H1 (cell line): ENCODE data around the gene FCRL5. TPM values are rescaled to one million over a fixed set of nuclear protein-coding genes. Genes with fewer than 3 reads are reported as not detected.

ENCODE experiments used
- ASH2L ChIP-seq: fragments of 200-600, 300-600 bp; sonication (generic); IDR thresholded peaks from one replicate; pipeline ENCODE4 v1.7.1; 2017; ENCODE audit warnings: low read length
- BCL11A ChIP-seq, 2 experiments: IDR thresholded peaks; one replicate each; pipeline ENCODE4 v1.6.1; 2011; ENCODE audit warnings: low read depth in 2 of 2, low read length in 2 of 2, mild to moderate bottlenecking in 2 of 2
- CHD1 ChIP-seq: IDR thresholded peaks from 2 replicates; pipeline ENCODE4 v1.6.1; 2012; ENCODE audit warnings: low read depth, low read length, improper control_type of control experiment
- CTCF ChIP-seq, 3 experiments: IDR thresholded peaks; 1 replicate in 2 of 3; 2 replicates in 1 of 3; pipeline versions ENCODE4 v1.5.1 to v1.6.1; 2011; ENCODE audit warnings: low read length in 3 of 3, mild to moderate bottlenecking in 3 of 3, inconsistent platforms in 2 of 3, low read depth in 1 of 3, moderate library complexity in 1 of 3; ENCODE audit not compliant: insufficient read depth in 1 of 3; ENCODE audit errors: control extremely low read depth in 1 of 3
- EGR1 ChIP-seq: IDR thresholded peaks from 2 replicates; pipeline ENCODE4 v1.6.1; 2011; ENCODE audit warnings: low read depth, low read length, borderline replicate concordance
- FOSL1 ChIP-seq: IDR thresholded peaks from 2 replicates; pipeline ENCODE4 v1.6.1; 2011; ENCODE audit warnings: mild to moderate bottlenecking, low read depth, low read length, moderate library complexity; ENCODE audit not compliant: insufficient read depth
- JUND ChIP-seq: IDR thresholded peaks from 2 replicates; pipeline ENCODE4 v1.6.1; 2011; ENCODE audit warnings: mild to moderate bottlenecking, improper control_type of control experiment, low read length
- POLR2AphosphoS5 ChIP-seq: IDR thresholded peaks from 2 replicates; pipeline ENCODE4 v1.6.1; 2011; ENCODE audit warnings: low read depth, low read length
- SP1 ChIP-seq: IDR thresholded peaks from 2 replicates; pipeline ENCODE4 v1.6.1; 2011; ENCODE audit warnings: low read depth, low read length
- polyA plus RNA-seq, 7 experiments: library from polyadenylated mRNA; depleted of rRNA in 3 of 7; stranded (reverse) in 5 of 7; unstranded in 2 of 7; fragments of >200 nt in 5 of 7; fragments of 200-250 nt in 2 of 7; gene quantifications; 1 replicate in 5 of 7; 2 replicates in 1 of 7; 4 replicates in 1 of 7; pipeline versions ENCODE4 v1.2.1 to v1.2.3, GENCODE V29; 2011 to 2013; ENCODE audit warnings: missing spikeins in 2 of 7, mixed read lengths in 2 of 7
- total RNA-seq: library from RNA; stranded (reverse); fragmentation: NEBNext Ultra II Directional; extraction: Animal tissue kit (Norgen Biotek cat#: 25700); gene quantifications from 2 replicates; pipeline ENCODE4 v1.2.1, GENCODE V29; 2021

Gene FCRL5
- total and polyA plus RNA-seq, 2 of the 8 experiments (the other 6 are each of a cell fraction or from before 2014, with no cell fraction given), result 1.0 to 2.6 TPM

GRCh38 chr1:157566484-157567300 lies 14.4 kb upstream of the FCRL5 start (continued):
- no peak for TF ChIP-seq CTCF (IDR thresholded peaks at IDR 0.05; ENCODE audit: control extremely low read depth in 1 of 3, insufficient read depth in 1 of 3, low read depth in 1 of 3, low read length in 3 of 3)
- TF ChIP-seq BCL11A (IDR thresholded peaks at IDR 0.05; ENCODE audit: low read depth in 2 of 2, low read length in 2 of 2), result no peak
- no peak for TF ChIP-seq SP1
- TF ChIP-seq CHD1, result no peak
- no peak for TF ChIP-seq JUND
- no peak for TF ChIP-seq POLR2AphosphoS5
- no peak for TF ChIP-seq ASH2L
- TF ChIP-seq FOSL1, result no peak
- no peak for TF ChIP-seq EGR1
